Psoas muscle (tissue), 8 donors: ENCODE results near the gene TIPARP. TPM values are rescaled to one million over a fixed set of nuclear protein-coding genes. Genes with fewer than 3 reads are reported as not detected.

Source experiments
- ATAC-seq, 4 donors: fragments of 200-7000 bp; cut with Tn5 transposase; one replicate each; pipeline ENCODE4 v1.9.1; 2020; ENCODE audit warnings: moderate library complexity in 3 of 4, mild to moderate bottlenecking in 2 of 4
- DNase-seq, 2 donors: peaks; one replicate each; pipeline ENCODE4 v3.0.0-alpha.2; 2020
- H3K27ac ChIP-seq: fragments of 200-600 bp; one replicate; pipeline ENCODE4 v1.8.0; 2022
- H3K27me3 ChIP-seq, 3 donors: fragments of 200-600 bp in 1 of 3; one replicate each; pipeline versions ENCODE4 v1.6.1 to v1.8.0; 2013 to 2022; ENCODE audit warnings: low read length in 2 of 3, mild to moderate bottlenecking in 2 of 3, moderate library complexity in 1 of 3; ENCODE audit not compliant: insufficient read depth in 3 of 3
- H3K36me3 ChIP-seq, 2 donors: fragments of 200-600 bp in 1 of 2; one replicate each; pipeline versions ENCODE4 v1.6.1 to v1.8.0; 2013 to 2022; ENCODE audit warnings: low read depth in 1 of 2, mild to moderate bottlenecking in 1 of 2, moderate library complexity in 1 of 2; ENCODE audit not compliant: insufficient read depth in 1 of 2
- H3K4me1 ChIP-seq: fragments of 200-600 bp; one replicate; pipeline ENCODE4 v1.8.0; 2022
- H3K4me3 ChIP-seq: fragments of 200-600 bp; one replicate; pipeline ENCODE4 v1.8.0; 2022; ENCODE audit warnings: mild to moderate bottlenecking
- H3K9me3 ChIP-seq: fragments of 200-600 bp; one replicate; pipeline ENCODE4 v1.8.0; 2022
- CTCF ChIP-seq: fragments of 200-600 bp; IDR thresholded peaks from one replicate; pipeline ENCODE4 v1.8.0; 2022; ENCODE audit warnings: antibody characterized with exemption
- WGBS, 3 donors: extraction: QIAGEN DNeasy Blood & Tissue Kit; methylation state at CpG; one replicate each; pipeline versions ENCODE4 v1.1.6 to v1.1.7; 2013; 5-methylcytosine and 5-hydroxymethylcytosine counted together
- intact Hi-C, 2 donors: fragments of 100-400 bp; cut with DNase I; formaldehyde crosslinking; loops; one replicate each; pipeline versions ENCODE4 v1.11.0 to v1.14.2; 2022
- polyA plus RNA-seq, 3 donors: library from polyadenylated mRNA; stranded (reverse); fragments of 200-250 nt; gene quantifications; one replicate each; pipeline ENCODE4 v1.2.3, GENCODE V29; 2013
- total RNA-seq, 4 donors: library from RNA; stranded (reverse); fragmentation: NEBNext Ultra II Directional in 2 of 4; extraction: Animal tissue kit (Norgen Biotek cat#: 25700) in 2 of 4; gene quantifications; one replicate each; pipeline versions ENCODE4 v1.2.1 to v1.2.4, GENCODE V29; 2021 to 2023
- donor health status: healthy with polysubstance abuse.
- donor health status: DM: no; HTN: no; CAD: no; lungs with moderate emphysema.
- donor health status: Bipolar disorder and iron deficiency.
- donor health status: healthy.
- donor health status: DM: yes; HTN: yes; CAD: no.
- donor health status: DM: no; HTN: no; CAD: no.
- donor health status: DM: no; HTN: no; CAD: no.
- donor health status: DM: yes; HTN: yes; CAD: no.

TIPARP gene
- total and polyA plus RNA-seq, 7 donors, result 9.4 to 22.3 (median 15.0) TPM

GRCh38 chr3:156687023-156687422, 12.6 kb downstream of the TIPARP start:
- Histone ChIP-seq H3K27me3 (no peaks in the 10 kb centered on the region), H3K27ac (no peak overlapping the region), H3K36me3 (no peaks in the 10 kb centered on the region), H3K4me3 (no peak overlapping the region), H3K4me1 (peaks cover 78% of the 10 kb centered on the region), H3K9me3 (no peaks in the 10 kb centered on the region)
- intact Hi-C loops, result no loop called here
- TF ChIP-seq CTCF, result no peak
- no peak for DNase-seq
- ATAC-seq, result no peak

GRCh38 chr3:156688632-156689452, 14.5 kb downstream of the TIPARP start:
- Histone ChIP-seq H3K27ac (no peak overlapping the region), H3K9me3 (no peaks in the 10 kb centered on the region), H3K4me3 (no peak overlapping the region), H3K36me3 (peaks cover 0 to under 1% of the 10 kb centered on the region in 2 donors), H3K27me3 (no peaks in the 10 kb centered on the region), H3K4me1 (peaks cover 68% of the 10 kb centered on the region)
- ATAC-seq (no peak), DNase-seq (no peak)
- TF ChIP-seq CTCF, result no peak
- WGBS, 3 donors, result 81 to 91% (median 88%) methylated on average over 7 of the region's 7 CpGs
- intact Hi-C loops, result no loop called here

GRCh38 chr3:156689608-156690007, 15.2 kb downstream of the TIPARP start:
- no peaks in the 10 kb centered on the region for H3K9me3 ChIP-seq
- no peak overlapping the region for H3K27ac ChIP-seq
- H3K4me1 ChIP-seq, result peaks cover 62% of the 10 kb centered on the region
- H3K4me3 ChIP-seq, result no peak overlapping the region
- no peaks in the 10 kb centered on the region for H3K27me3 ChIP-seq
- DNase-seq (no peak), ATAC-seq (no peak)
- peaks cover 4 to 8% of the 10 kb centered on the region in 2 donors for H3K36me3 ChIP-seq
- WGBS, 3 donors, result 0 to 58% (median 3%) methylated on average over 1 of the region's 1 CpG
- TF ChIP-seq CTCF, result no peak
- intact Hi-C loops, result loop anchor here in 1 of 2 donors (5.0 kb wide), 1 partner anchor 453 kb away; no protein-coding TSS in a partner anchor

GRCh38 chr3:156691920-156692319, 17.5 kb downstream of the TIPARP start:
- Histone ChIP-seq H3K36me3 (peaks cover 4 to 31% of the 10 kb centered on the region in 2 donors), H3K9me3 (no peaks in the 10 kb centered on the region), H3K4me3 (peak overlapping the region; percentile 2), H3K27ac (no peak overlapping the region), H3K4me1 (peaks cover 39% of the 10 kb centered on the region), H3K27me3 (no peaks in the 10 kb centered on the region)
- DNase-seq, result no peak
- no peak for ATAC-seq
- intact Hi-C loops, result loop anchor here in 1 of 2 donors (5.0 kb wide), 1 partner anchor 450 kb away; no protein-coding TSS in a partner anchor
- 58 to 77% (median 58%) methylated on average over 1 of the region's 1 CpG for WGBS, 3 donors
- no peak for TF ChIP-seq CTCF
